Endodermal cell (in vitro differentiated cells): ENCODE results near the gene CELF1. TPM values are rescaled to one million over a fixed set of nuclear protein-coding genes. Genes with fewer than 3 reads are reported as not detected.
"Not testable (repeated sequence)": the region's sequence is repeated elsewhere in the genome, so short reads cannot be mapped to it uniquely, and the experiment has no call there.

Experiments used
- DNase-seq: peaks from one replicate; pipeline ENCODE4 v3.0.0-alpha.2; 2017
- H3K27ac ChIP-seq: 2 replicates; pipeline ENCODE4 v1.5.1; 2013; ENCODE audit warnings: mild to moderate bottlenecking, low read depth, low read length, moderate library complexity
- H3K27me3 ChIP-seq: 2 replicates; pipeline ENCODE4 v1.6.1; 2013; ENCODE audit warnings: mild to moderate bottlenecking, low read length, moderate library complexity; ENCODE audit not compliant: insufficient read depth, control insufficient read depth, poor library complexity, severe bottlenecking
- H3K36me3 ChIP-seq: 2 replicates; pipeline ENCODE4 v1.7.0; 2013; ENCODE audit warnings: mild to moderate bottlenecking, low read length, moderate library complexity; ENCODE audit not compliant: control insufficient read depth, insufficient read depth
- H3K4me1 ChIP-seq: one replicate; pipeline ENCODE4 v1.7.0; 2013; ENCODE audit warnings: low read length; ENCODE audit not compliant: control insufficient read depth, insufficient read depth
- H3K4me3 ChIP-seq: 2 replicates; pipeline ENCODE4 v1.5.1; 2013; ENCODE audit warnings: mild to moderate bottlenecking, low read length, moderate library complexity
- H3K9ac ChIP-seq: 2 replicates; pipeline ENCODE4 v1.6.1; 2013; ENCODE audit warnings: mild to moderate bottlenecking, low read length, moderate library complexity; ENCODE audit not compliant: poor library complexity, severe bottlenecking; ENCODE audit errors: extremely low read depth
- H3K9me3 ChIP-seq: 2 replicates; pipeline ENCODE4 v1.6.1; 2013; ENCODE audit warnings: mild to moderate bottlenecking, low read length, moderate library complexity; ENCODE audit not compliant: control insufficient read depth
- H3K27ac Mint-ChIP-seq: 2 replicates; pipeline ENCODE4 v1.8.0; 2020; ENCODE audit warnings: mixed read lengths
- H3K27me3 Mint-ChIP-seq: 2 replicates; pipeline ENCODE4 v1.8.0; 2021; ENCODE audit warnings: mild to moderate bottlenecking, mixed read lengths; ENCODE audit not compliant: insufficient read depth
- H3K36me3 Mint-ChIP-seq: 2 replicates; pipeline ENCODE4 v1.8.0; 2020; ENCODE audit warnings: low read depth, mixed read lengths
- H3K4me1 Mint-ChIP-seq: 2 replicates; pipeline ENCODE4 v1.8.0; 2020; ENCODE audit warnings: mixed read lengths
- H3K4me3 Mint-ChIP-seq: 2 replicates; pipeline ENCODE4 v1.8.0; 2020; ENCODE audit warnings: mild to moderate bottlenecking, moderate library complexity, mixed read lengths
- H3K9me3 Mint-ChIP-seq: 2 replicates; pipeline ENCODE4 v1.8.0; 2020; ENCODE audit warnings: mild to moderate bottlenecking, mixed read lengths
- CTCF ChIP-seq: fragments of 200-600 bp; sonication (generic); conservative IDR thresholded peaks from 2 replicates; pipeline ENCODE4 v1.5.0; 2021; ENCODE audit warnings: antibody characterized with exemption, mild to moderate bottlenecking
- WGBS, 2 experiments: methylation state at CpG; one replicate each; pipeline versions ENCODE4 v1.1.5 to v1.1.7; 2013; ENCODE audit warnings: missing lambda C conversion rate in 2 of 2, mixed read lengths in 1 of 2; ENCODE audit not compliant: insufficient coverage in 1 of 2, insufficient read length in 1 of 2; 5-methylcytosine and 5-hydroxymethylcytosine counted together
- total RNA-seq, 2 donors: library from RNA; stranded (reverse); fragmentation: NEBNext Ultra II Directional in 1 of 2; extraction: Animal tissue kit (Norgen Biotek cat#: 25700) in 1 of 2; gene quantifications; 2 replicates in 1 of 2; 3 replicates in 1 of 2; pipeline ENCODE4 v1.2.1, GENCODE V29; 2021

Gene CELF1
- total RNA-seq, 2 donors from 2014 or later: 202 to 205 TPM

DNA sequence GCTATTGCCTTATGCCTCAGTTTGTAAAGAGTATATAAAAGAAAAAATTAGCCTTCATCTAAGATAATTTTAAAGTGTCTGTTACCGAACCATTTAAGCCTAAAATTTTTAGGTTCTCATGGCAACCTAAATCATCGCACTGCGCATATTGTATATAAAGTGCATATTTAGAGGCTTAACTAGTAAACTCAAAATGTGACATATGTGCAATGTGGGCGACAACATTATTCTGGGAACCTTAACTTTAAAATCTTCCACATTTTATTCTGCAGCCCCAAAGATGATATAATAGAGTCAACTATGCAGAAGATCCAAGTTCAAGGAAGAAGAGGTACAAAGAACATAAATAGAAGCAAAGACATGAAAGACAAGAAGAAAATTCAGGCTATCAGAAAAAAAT is 23.0 kb downstream of the CELF1 start:
- no peak overlapping the region for H3K9ac ChIP-seq
- no peak overlapping the region for H3K27ac Mint-ChIP-seq
- no peaks in the 10 kb centered on the region for H3K27me3 ChIP-seq
- no peak for TF ChIP-seq CTCF
- H3K4me3 Mint-ChIP-seq: no peak overlapping the region
- H3K36me3 ChIP-seq: peaks cover 43% of the 10 kb centered on the region
- H3K9me3 Mint-ChIP-seq: no peaks in the 10 kb centered on the region
- H3K36me3 Mint-ChIP-seq: peaks cover 15% of the 10 kb centered on the region
- WGBS, 2 experiments: 99 to 100% methylated on average over 3 to 4 of the region's 4 CpGs
- no peak overlapping the region for H3K27ac ChIP-seq
- peaks cover 4% of the 10 kb centered on the region for H3K4me1 ChIP-seq
- peaks cover 20% of the 10 kb centered on the region for H3K4me1 Mint-ChIP-seq
- H3K27me3 Mint-ChIP-seq: no peaks in the 10 kb centered on the region
- H3K9me3 ChIP-seq: no peaks in the 10 kb centered on the region
- no peak for DNase-seq
- no peak overlapping the region for H3K4me3 ChIP-seq

- H3K27me3 Mint-ChIP-seq: no peaks in the 10 kb centered on the region
- peak overlapping the region; percentile 70 for H3K27ac Mint-ChIP-seq
- peaks cover 35% of the 10 kb centered on the region for H3K36me3 ChIP-seq
- no peak overlapping the region for H3K4me3 Mint-ChIP-seq
- no peaks in the 10 kb centered on the region for H3K9me3 ChIP-seq
- no peak overlapping the region for H3K27ac ChIP-seq
- 88 to 92% methylated on average over 4 to 6 of the region's 6 CpGs for WGBS, 2 experiments
- DNase-seq: no peak
- peaks cover 11% of the 10 kb centered on the region for H3K36me3 Mint-ChIP-seq
- H3K9me3 Mint-ChIP-seq: no peaks in the 10 kb centered on the region
- no peak overlapping the region for H3K9ac ChIP-seq
- H3K4me3 ChIP-seq: no peak overlapping the region
- H3K4me1 ChIP-seq: peaks cover 17% of the 10 kb centered on the region
- no peaks in the 10 kb centered on the region for H3K27me3 ChIP-seq
- H3K4me1 Mint-ChIP-seq: peaks cover 39% of the 10 kb centered on the region
- no peak for TF ChIP-seq CTCF
Observed at GRCh38 chr11:47527186-47527585, 25.7 kb downstream of the CELF1 start.

DNA sequence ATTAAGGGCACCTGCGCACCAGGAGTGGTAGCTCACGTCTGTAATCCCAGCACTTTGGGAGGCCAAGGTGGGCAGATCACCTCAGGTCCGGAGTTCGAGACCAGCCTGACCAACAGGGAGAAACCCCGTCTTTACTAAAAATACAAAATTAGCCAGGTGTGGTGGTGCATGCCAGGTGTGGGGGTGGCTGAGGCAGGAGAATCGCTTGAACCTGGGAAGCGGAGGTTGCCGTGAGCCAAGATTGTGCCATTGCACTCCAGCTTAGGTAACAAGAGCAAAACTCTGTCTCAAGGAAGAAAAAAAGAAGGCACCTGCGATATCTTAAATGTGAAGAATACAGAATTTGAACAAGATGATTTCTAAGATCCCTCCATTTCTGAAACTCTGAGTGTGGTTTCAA is 26.9 kb downstream of the CELF1 start:
- 90 to 95% methylated on average over 8 to 9 of the region's 9 CpGs for WGBS, 2 experiments
- Histone ChIP-seq H3K36me3 (peaks cover 32% of the 10 kb centered on the region), H3K4me1 (peaks cover 17% of the 10 kb centered on the region)
- not testable (repeated sequence) for H3K9me3 ChIP-seq, H3K36me3 Mint-ChIP-seq, H3K9me3 Mint-ChIP-seq, H3K4me3 ChIP-seq, DNase-seq, H3K27me3 Mint-ChIP-seq, H3K9ac ChIP-seq, H3K27ac ChIP-seq, H3K4me3 Mint-ChIP-seq, H3K27me3 ChIP-seq
- peak overlapping the region; percentile 91 for H3K27ac Mint-ChIP-seq
- H3K4me1 Mint-ChIP-seq: peaks cover 39% of the 10 kb centered on the region

GRCh38 chr11:47524291-47524874 is 28.5 kb downstream of the CELF1 start:
- DNase-seq: no peak
- Histone ChIP-seq H3K27ac (peak overlapping the region; percentile 5), H3K4me1 (peaks cover 17% of the 10 kb centered on the region), H3K4me3 (no peak overlapping the region), H3K36me3 (peaks cover 20% of the 10 kb centered on the region), H3K27me3 (no peaks in the 10 kb centered on the region), H3K9me3 (no peaks in the 10 kb centered on the region), H3K9ac (no peak overlapping the region)
- peak overlapping the region; percentile 71 for H3K27ac Mint-ChIP-seq
- no peak overlapping the region for H3K4me3 Mint-ChIP-seq
- TF ChIP-seq CTCF: no peak
- H3K4me1 Mint-ChIP-seq: peaks cover 45% of the 10 kb centered on the region
- WGBS, 2 experiments: 61 to 71% methylated on average over 8 to 9 of the region's 9 CpGs
- H3K9me3 Mint-ChIP-seq: no peaks in the 10 kb centered on the region
- H3K36me3 Mint-ChIP-seq: peaks cover 14% of the 10 kb centered on the region
- no peaks in the 10 kb centered on the region for H3K27me3 Mint-ChIP-seq
